Activated naive CD8-positive, alpha-beta T cell treated with anti-CD3 and anti-CD28 coated beads, Interleukin-2, amount 50 U/mL, for 24 hours (primary cell): Measurements from ENCODE around the gene NAPSA.

Experiments
- ATAC-seq: fragments of 150-1000 bp; cut with Tn5 transposase; one replicate; pipeline ENCODE4 v1.10.0; 2021
- DNase-seq: peaks from one replicate; pipeline ENCODE4 v3.0.0; 2021
- H3K27ac Mint-ChIP-seq: one replicate; pipeline ENCODE4 v1.8.0; 2021; ENCODE audit warnings: mild to moderate bottlenecking, mixed read lengths
- H3K27me3 Mint-ChIP-seq: one replicate; pipeline ENCODE4 v1.8.0; 2021; ENCODE audit warnings: mixed read lengths
- H3K36me3 Mint-ChIP-seq: one replicate; pipeline ENCODE4 v1.8.0; 2021; ENCODE audit warnings: low read depth, mixed read lengths
- H3K4me1 Mint-ChIP-seq: one replicate; pipeline ENCODE4 v1.8.0; 2021; ENCODE audit warnings: mixed read lengths
- H3K4me3 Mint-ChIP-seq: one replicate; pipeline ENCODE4 v1.8.0; 2021; ENCODE audit warnings: mild to moderate bottlenecking, moderate library complexity, mixed read lengths
- H3K9me3 Mint-ChIP-seq: one replicate; pipeline ENCODE4 v1.8.0; 2021; ENCODE audit warnings: mixed read lengths

The NAPSA gene

GRCh38 chr19:50365434-50366306, at the start of gene NAPSA:
Gene NAPSA, minus strand, starts transcription at chr19:50365639. Its CDS starts 18 bp downstream, at chr19:50365621.
- H3K4me1 Mint-ChIP-seq = peaks cover 74% of the 10 kb centered on the region
- no peak for ATAC-seq
- peak within 1 kb of the TSS; percentile 93 for H3K27ac Mint-ChIP-seq
- H3K4me3 Mint-ChIP-seq = peak within 1 kb of the TSS; percentile 77
- H3K9me3 Mint-ChIP-seq = no peaks in the 10 kb centered on the region
- H3K36me3 Mint-ChIP-seq = peaks cover 8% of the 10 kb centered on the region
- H3K27me3 Mint-ChIP-seq = no peaks in the 10 kb centered on the region
- DNase-seq = no peak

GRCh38 chr19:50413531-50413930, 48.1 kb upstream of the NAPSA start:
- ATAC-seq (no peak), DNase-seq (no peak)
- no peak overlapping the region for H3K4me3 Mint-ChIP-seq
- no peak overlapping the region for H3K27ac Mint-ChIP-seq
- peaks cover 26% of the 10 kb centered on the region for H3K36me3 Mint-ChIP-seq
- H3K9me3 Mint-ChIP-seq = no peaks in the 10 kb centered on the region
- H3K4me1 Mint-ChIP-seq = peaks cover 3% of the 10 kb centered on the region
- no peaks in the 10 kb centered on the region for H3K27me3 Mint-ChIP-seq

- H3K27ac Mint-ChIP-seq = no peak overlapping the region
- no peaks in the 10 kb centered on the region for H3K4me1 Mint-ChIP-seq
- no peaks in the 10 kb centered on the region for H3K9me3 Mint-ChIP-seq
- H3K36me3 Mint-ChIP-seq = peaks cover 25% of the 10 kb centered on the region
- no peak for ATAC-seq
- no peak overlapping the region for H3K4me3 Mint-ChIP-seq
- no peak for DNase-seq
- H3K27me3 Mint-ChIP-seq = no peaks in the 10 kb centered on the region
Observed at GRCh38 chr19:50413096-50413495, 47.7 kb upstream of the NAPSA start.

GRCh38 chr19:50412419-50412818, 47.0 kb upstream of the NAPSA start:
- ATAC-seq = no peak
- no peaks in the 10 kb centered on the region for H3K4me1 Mint-ChIP-seq
- peaks cover 25% of the 10 kb centered on the region for H3K36me3 Mint-ChIP-seq
- H3K4me3 Mint-ChIP-seq = no peak overlapping the region
- no peaks in the 10 kb centered on the region for H3K9me3 Mint-ChIP-seq
- no peak for DNase-seq
- H3K27me3 Mint-ChIP-seq = no peaks in the 10 kb centered on the region
- no peak overlapping the region for H3K27ac Mint-ChIP-seq

- Mint-ChIP-seq H3K4me1 (no peaks in the 10 kb centered on the region), H3K4me3 (no peak overlapping the region), H3K27me3 (no peaks in the 10 kb centered on the region), H3K9me3 (no peaks in the 10 kb centered on the region), H3K27ac (no peak overlapping the region), H3K36me3 (peaks cover 35% of the 10 kb centered on the region)
- ATAC-seq (no peak), DNase-seq (no peak)
Observed at GRCh38 chr19:50410109-50410508, 44.7 kb upstream of the NAPSA start.

- H3K27me3 Mint-ChIP-seq = no peaks in the 10 kb centered on the region
- DNase-seq (no peak), ATAC-seq (no peak)
- no peak overlapping the region for H3K27ac Mint-ChIP-seq
- no peaks in the 10 kb centered on the region for H3K4me1 Mint-ChIP-seq
- H3K36me3 Mint-ChIP-seq = peaks cover 33% of the 10 kb centered on the region
- H3K4me3 Mint-ChIP-seq = no peak overlapping the region
- H3K9me3 Mint-ChIP-seq = no peaks in the 10 kb centered on the region
Observed at GRCh38 chr19:50409347-50409746, 43.9 kb upstream of the NAPSA start.

- H3K27ac Mint-ChIP-seq = no peak overlapping the region
- no peaks in the 10 kb centered on the region for H3K4me1 Mint-ChIP-seq
- no peak for DNase-seq
- H3K27me3 Mint-ChIP-seq = no peaks in the 10 kb centered on the region
- ATAC-seq = no peak
- H3K36me3 Mint-ChIP-seq = peaks cover 34% of the 10 kb centered on the region
- no peaks in the 10 kb centered on the region for H3K9me3 Mint-ChIP-seq
- no peak overlapping the region for H3K4me3 Mint-ChIP-seq
Observed at GRCh38 chr19:50406829-50407228, 41.4 kb upstream of the NAPSA start.

- peaks cover 34% of the 10 kb centered on the region for H3K36me3 Mint-ChIP-seq
- DNase-seq (no peak), ATAC-seq (no peak)
- no peak overlapping the region for H3K4me3 Mint-ChIP-seq
- no peak overlapping the region for H3K27ac Mint-ChIP-seq
- no peaks in the 10 kb centered on the region for H3K4me1 Mint-ChIP-seq
- no peaks in the 10 kb centered on the region for H3K27me3 Mint-ChIP-seq
- no peaks in the 10 kb centered on the region for H3K9me3 Mint-ChIP-seq
Observed at GRCh38 chr19:50406156-50406820, 40.8 kb upstream of the NAPSA start.

- H3K36me3 Mint-ChIP-seq = peaks cover 32% of the 10 kb centered on the region
- no peak overlapping the region for H3K4me3 Mint-ChIP-seq
- no peak for DNase-seq
- no peaks in the 10 kb centered on the region for H3K27me3 Mint-ChIP-seq
- H3K27ac Mint-ChIP-seq = no peak overlapping the region
- H3K4me1 Mint-ChIP-seq = no peaks in the 10 kb centered on the region
- no peak for ATAC-seq
- no peaks in the 10 kb centered on the region for H3K9me3 Mint-ChIP-seq
Observed at GRCh38 chr19:50402544-50403301, 37.3 kb upstream of the NAPSA start.

- no peaks in the 10 kb centered on the region for H3K4me1 Mint-ChIP-seq
- H3K27me3 Mint-ChIP-seq = no peaks in the 10 kb centered on the region
- H3K4me3 Mint-ChIP-seq = no peak overlapping the region
- H3K9me3 Mint-ChIP-seq = no peaks in the 10 kb centered on the region
- H3K27ac Mint-ChIP-seq = no peak overlapping the region
- DNase-seq (no peak), ATAC-seq (no peak)
- peaks cover 32% of the 10 kb centered on the region for H3K36me3 Mint-ChIP-seq
Observed at GRCh38 chr19:50401605-50402450, 36.4 kb upstream of the NAPSA start.

- DNase-seq (no peak), ATAC-seq (no peak)
- no peaks in the 10 kb centered on the region for H3K27me3 Mint-ChIP-seq
- no peaks in the 10 kb centered on the region for H3K9me3 Mint-ChIP-seq
- peaks cover 27% of the 10 kb centered on the region for H3K36me3 Mint-ChIP-seq
- H3K4me3 Mint-ChIP-seq = no peak overlapping the region
- H3K4me1 Mint-ChIP-seq = peaks cover 2% of the 10 kb centered on the region
- no peak overlapping the region for H3K27ac Mint-ChIP-seq
Observed at GRCh38 chr19:50399368-50399745, 33.9 kb upstream of the NAPSA start.

GRCh38 chr19:50398675-50399367, 33.4 kb upstream of the NAPSA start:
- no peaks in the 10 kb centered on the region for H3K27me3 Mint-ChIP-seq
- no peak overlapping the region for H3K4me3 Mint-ChIP-seq
- ATAC-seq = no peak
- H3K27ac Mint-ChIP-seq = no peak overlapping the region
- no peak for DNase-seq
- peaks cover 27% of the 10 kb centered on the region for H3K36me3 Mint-ChIP-seq
- no peaks in the 10 kb centered on the region for H3K9me3 Mint-ChIP-seq
- peaks cover 2% of the 10 kb centered on the region for H3K4me1 Mint-ChIP-seq

GRCh38 chr19:50394017-50394416, 28.6 kb upstream of the NAPSA start:
- no peak overlapping the region for H3K4me3 Mint-ChIP-seq

More at GRCh38 chr19:50394017-50394416, 28.6 kb upstream of the NAPSA start:
- DNase-seq (no peak), ATAC-seq (no peak)
- peaks cover 2% of the 10 kb centered on the region for H3K4me1 Mint-ChIP-seq
- H3K27me3 Mint-ChIP-seq = no peaks in the 10 kb centered on the region
- peaks cover 44% of the 10 kb centered on the region for H3K36me3 Mint-ChIP-seq
- no peaks in the 10 kb centered on the region for H3K9me3 Mint-ChIP-seq
- H3K27ac Mint-ChIP-seq = no peak overlapping the region
